ENCODE results near the gene SMC3. TPM values are rescaled to one million over a fixed set of nuclear protein-coding genes. Genes with fewer than 3 reads are reported as not detected.
A peak's percentile ranks its signal among the peaks of the same experiment; 100 is the strongest.

The SMC3 gene
- total and polyA plus RNA-seq, 2 of the 13 experiments (the other 11 are each of a cell fraction or from before 2014, with no cell fraction given), result 11.7 to 48.0 TPM

- BruUV-seq (replicated peaks), result no TSS peak
- ATAC-seq (no peak), DNase-seq (ENCODE audit: low spot score) (no peak), FAIRE-seq (no peak)
- ChIA-PET POLR2A (no interaction called here), CTCF (ENCODE audit: low intra/inter-chr PET ratio, low total read pairs) (no interaction called here)
- Histone ChIP-seq H3K4me1 (ENCODE audit: insufficient read depth, low read length) (peaks cover 13% of the 10 kb centered on the region), H3K79me2 (ENCODE audit: insufficient read depth, low read length) (no peaks in the 10 kb centered on the region), H3K27ac (ENCODE audit: extremely low read length, insufficient read depth, low read length) (no peak overlapping the region), H3K36me3 (replicated peaks in 1 of 2; ENCODE audit: control insufficient read depth in 1 of 2, insufficient read depth in 2 of 2, low read length in 2 of 2) (no peaks in the 10 kb centered on the region), H3K27me3 (ENCODE audit: control insufficient read depth in 1 of 2, insufficient read depth in 2 of 2, low read length in 2 of 2) (peaks cover 3 to 16% of the 10 kb centered on the region in 2 experiments; a peak in 3 of 5 replicates), H3K9ac (ENCODE audit: insufficient read depth, low read depth, low read length) (no peak overlapping the region), H3K4me3 (replicated peaks in 1 of 3; ENCODE audit: insufficient read depth in 1 of 3, low read depth in 2 of 3, low read length in 3 of 3) (no peak overlapping the region), H4K20me1 (ENCODE audit: insufficient read depth, low read length) (no peaks in the 10 kb centered on the region), H2AFZ (ENCODE audit: low read length) (no peak overlapping the region), H3K4me2 (ENCODE audit: low read depth, low read length) (no peak overlapping the region), H3K9me3 (ENCODE audit: low read length) (no peaks in the 10 kb centered on the region)
- TF ChIP-seq ONECUT2 (CRISPR knock-in tag; IDR thresholded peaks at IDR 0.05) (no peak), ZBTB40 (IDR thresholded peaks at IDR 0.05) (no peak), ZBTB40 (CRISPR knock-in tag; IDR thresholded peaks at IDR 0.05) (peak; percentile 67)
- 21% methylated on average over 3 of the region's 3 CpGs for WGBS (ENCODE audit: low lambda C conversion rate)
- intact Hi-C loops (cut with micrococcal nuclease; ENCODE audit: unreplicated experiment) (no loop called here), in situ Hi-C loops (cut with HindIII; ENCODE audit: extremely low pct_ligation_motif_present, low pct_unique_long_range_greater_than_20kb) (loop anchor here (5.0 kb wide), 1 partner anchor 221 kb away; no protein-coding TSS in a partner anchor)
Measured at GRCh38 chr10:110533149-110533548, 34.3 kb upstream of the SMC3 start.
